Progenitor cell of endocrine pancreas (in vitro differentiated cells): ENCODE results near the gene GAA. TPM values are rescaled to one million over a fixed set of nuclear protein-coding genes. Genes with fewer than 3 reads are reported as not detected.

Experiments
- DNase-seq: peaks from one replicate; pipeline ENCODE4 v3.0.0; 2021; ENCODE audit warnings: low spot score; ENCODE audit not compliant: unreplicated experiment
- H3K27ac Mint-ChIP-seq: 2 replicates; pipeline ENCODE4 v1.8.0; 2021; ENCODE audit warnings: mild to moderate bottlenecking, moderate library complexity, mixed read lengths
- H3K27me3 Mint-ChIP-seq: 2 replicates; pipeline ENCODE4 v1.8.0; 2021; ENCODE audit warnings: mixed read lengths
- H3K36me3 Mint-ChIP-seq: 2 replicates; pipeline ENCODE4 v1.8.0; 2022; ENCODE audit warnings: mixed read lengths; ENCODE audit not compliant: insufficient read depth
- H3K4me1 Mint-ChIP-seq: 2 replicates; pipeline ENCODE4 v1.8.0; 2021; ENCODE audit warnings: low read depth, mixed read lengths
- H3K4me3 Mint-ChIP-seq: 2 replicates; pipeline ENCODE4 v1.8.0; 2021; ENCODE audit warnings: low read depth, mild to moderate bottlenecking, moderate library complexity, mixed read lengths
- H3K9me3 Mint-ChIP-seq: 2 replicates; pipeline ENCODE4 v1.8.0; 2021; ENCODE audit warnings: low read depth, mixed read lengths
- total RNA-seq: library from RNA; stranded (reverse); gene quantifications from 2 replicates; pipeline ENCODE4 v1.2.1, GENCODE V29; 2021
- TF ChIP-seq, protein P1 (sequence below): fragments of 200-600 bp; sonication (generic); IDR thresholded peaks from one replicate; pipeline ENCODE4 v1.5.0; 2021; ENCODE audit warnings: antibody characterized with exemption, mild to moderate bottlenecking; ENCODE audit not compliant: unreplicated experiment

Gene GAA
- total RNA-seq, 1 donor from 2014 or later: 37.9 TPM

DNA sequence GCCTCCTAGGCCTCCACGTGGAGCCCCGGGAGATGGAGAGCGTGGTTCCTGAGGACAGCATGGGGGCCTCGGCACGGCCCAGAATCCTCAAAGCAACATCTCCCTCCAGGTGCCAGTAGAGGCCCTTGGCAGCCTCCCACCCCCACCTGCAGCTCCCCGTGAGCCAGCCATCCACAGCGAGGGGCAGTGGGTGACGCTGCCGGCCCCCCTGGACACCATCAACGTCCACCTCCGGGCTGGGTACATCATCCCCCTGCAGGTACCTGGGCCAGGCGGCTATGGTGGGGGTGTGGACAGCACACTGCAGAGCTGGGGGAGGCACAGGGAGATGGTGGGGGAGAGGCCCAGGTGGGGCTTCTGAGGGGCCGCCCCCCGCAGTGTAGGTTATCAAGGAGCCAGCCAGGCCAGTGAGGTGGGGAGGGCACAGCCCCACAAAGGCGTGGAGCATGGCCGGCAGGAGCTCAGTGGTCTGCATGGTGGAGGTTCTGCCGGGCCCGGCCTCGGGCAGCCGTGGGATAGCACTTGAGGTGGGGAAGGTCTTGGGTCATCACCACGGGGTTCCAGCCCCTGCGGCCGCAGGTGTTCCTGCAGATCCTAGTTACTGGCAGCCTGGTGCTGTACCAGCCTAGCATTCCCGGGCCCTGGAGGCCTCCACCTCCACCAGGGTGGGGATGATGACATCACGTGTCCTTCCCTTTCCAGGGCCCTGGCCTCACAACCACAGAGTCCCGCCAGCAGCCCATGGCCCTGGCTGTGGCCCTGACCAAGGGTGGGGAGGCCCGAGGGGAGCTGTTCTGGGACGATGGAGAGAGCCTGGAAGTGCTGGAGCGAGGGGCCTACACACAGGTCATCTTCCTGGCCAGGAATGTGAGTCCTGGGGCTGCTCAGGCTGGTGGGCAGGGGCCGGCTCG lies 16.4 kb downstream of the GAA start:
- TF ChIP-seq, protein P1, sequence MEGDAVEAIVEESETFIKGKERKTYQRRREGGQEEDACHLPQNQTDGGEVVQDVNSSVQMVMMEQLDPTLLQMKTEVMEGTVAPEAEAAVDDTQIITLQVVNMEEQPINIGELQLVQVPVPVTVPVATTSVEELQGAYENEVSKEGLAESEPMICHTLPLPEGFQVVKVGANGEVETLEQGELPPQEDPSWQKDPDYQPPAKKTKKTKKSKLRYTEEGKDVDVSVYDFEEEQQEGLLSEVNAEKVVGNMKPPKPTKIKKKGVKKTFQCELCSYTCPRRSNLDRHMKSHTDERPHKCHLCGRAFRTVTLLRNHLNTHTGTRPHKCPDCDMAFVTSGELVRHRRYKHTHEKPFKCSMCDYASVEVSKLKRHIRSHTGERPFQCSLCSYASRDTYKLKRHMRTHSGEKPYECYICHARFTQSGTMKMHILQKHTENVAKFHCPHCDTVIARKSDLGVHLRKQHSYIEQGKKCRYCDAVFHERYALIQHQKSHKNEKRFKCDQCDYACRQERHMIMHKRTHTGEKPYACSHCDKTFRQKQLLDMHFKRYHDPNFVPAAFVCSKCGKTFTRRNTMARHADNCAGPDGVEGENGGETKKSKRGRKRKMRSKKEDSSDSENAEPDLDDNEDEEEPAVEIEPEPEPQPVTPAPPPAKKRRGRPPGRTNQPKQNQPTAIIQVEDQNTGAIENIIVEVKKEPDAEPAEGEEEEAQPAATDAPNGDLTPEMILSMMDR: no peak
- Mint-ChIP-seq H3K27ac (no peak overlapping the region), H3K4me3 (no peak overlapping the region), H3K27me3 (no peaks in the 10 kb centered on the region), H3K4me1 (peaks cover 1% of the 10 kb centered on the region), H3K36me3 (peaks cover 4% of the 10 kb centered on the region), H3K9me3 (no peaks in the 10 kb centered on the region)
- no peak for DNase-seq

DNA sequence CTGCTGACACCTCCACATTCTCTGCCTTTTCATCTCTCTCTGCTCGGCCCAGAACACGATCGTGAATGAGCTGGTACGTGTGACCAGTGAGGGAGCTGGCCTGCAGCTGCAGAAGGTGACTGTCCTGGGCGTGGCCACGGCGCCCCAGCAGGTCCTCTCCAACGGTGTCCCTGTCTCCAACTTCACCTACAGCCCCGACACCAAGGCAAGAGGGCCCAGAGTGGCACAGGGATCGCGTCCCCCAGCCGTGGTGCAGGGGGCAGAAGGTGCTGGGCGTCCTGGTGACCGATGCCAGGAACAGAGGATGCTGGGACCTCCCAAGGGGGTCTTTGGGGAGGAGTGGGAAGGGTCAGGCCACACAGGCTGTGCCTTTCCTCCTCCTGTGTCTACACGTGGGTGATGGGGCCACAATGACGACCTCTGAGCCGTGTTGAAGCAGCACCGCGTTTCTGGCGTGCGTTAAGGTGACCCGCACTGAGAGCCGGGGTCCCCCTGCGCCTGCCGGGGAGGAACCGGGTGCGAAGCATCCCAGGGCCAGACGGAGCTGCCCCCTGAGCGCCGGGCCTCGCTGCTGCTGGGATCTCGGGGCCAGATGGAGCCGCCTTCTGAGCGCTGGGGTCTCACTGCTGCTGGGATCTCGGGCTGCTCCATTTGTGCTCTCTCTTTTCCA lies 17.4 kb downstream of the GAA start:
- TF ChIP-seq, protein P1: no peak
- H3K36me3 Mint-ChIP-seq: peaks cover 4% of the 10 kb centered on the region
- H3K9me3 Mint-ChIP-seq: no peaks in the 10 kb centered on the region
- H3K27ac Mint-ChIP-seq: no peak overlapping the region
- H3K27me3 Mint-ChIP-seq: no peaks in the 10 kb centered on the region
- H3K4me1 Mint-ChIP-seq: peaks cover 1% of the 10 kb centered on the region
- DNase-seq: no peak
- no peak overlapping the region for H3K4me3 Mint-ChIP-seq

DNA sequence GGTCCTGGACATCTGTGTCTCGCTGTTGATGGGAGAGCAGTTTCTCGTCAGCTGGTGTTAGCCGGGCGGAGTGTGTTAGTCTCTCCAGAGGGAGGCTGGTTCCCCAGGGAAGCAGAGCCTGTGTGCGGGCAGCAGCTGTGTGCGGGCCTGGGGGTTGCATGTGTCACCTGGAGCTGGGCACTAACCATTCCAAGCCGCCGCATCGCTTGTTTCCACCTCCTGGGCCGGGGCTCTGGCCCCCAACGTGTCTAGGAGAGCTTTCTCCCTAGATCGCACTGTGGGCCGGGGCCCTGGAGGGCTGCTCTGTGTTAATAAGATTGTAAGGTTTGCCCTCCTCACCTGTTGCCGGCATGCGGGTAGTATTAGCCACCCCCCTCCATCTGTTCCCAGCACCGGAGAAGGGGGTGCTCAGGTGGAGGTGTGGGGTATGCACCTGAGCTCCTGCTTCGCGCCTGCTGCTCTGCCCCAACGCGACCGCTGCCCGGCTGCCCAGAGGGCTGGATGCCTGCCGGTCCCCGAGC lies 17.9 kb downstream of the GAA start:
- peaks cover 4% of the 10 kb centered on the region for H3K4me1 Mint-ChIP-seq

DNA sequence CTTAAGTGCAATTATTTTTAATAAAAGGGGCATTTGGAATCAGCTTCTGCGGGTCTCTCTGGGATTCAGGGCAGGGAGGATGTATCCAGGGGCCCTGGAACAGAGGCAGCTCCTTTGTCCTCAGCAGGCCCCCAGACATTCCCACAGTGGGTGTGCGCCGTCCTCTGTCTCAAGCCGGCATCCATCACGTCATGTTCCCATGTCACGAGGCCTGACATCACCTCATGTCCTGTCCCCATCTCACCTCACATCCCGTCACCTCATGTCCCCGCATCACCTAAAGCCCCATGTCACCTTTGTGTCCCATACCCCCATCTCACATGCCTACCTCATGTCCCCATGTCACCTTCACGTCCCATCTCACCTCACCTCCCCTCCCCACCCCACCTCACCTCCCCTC lies 18.5 kb downstream of the GAA start:
- Mint-ChIP-seq H3K9me3 (no peaks in the 10 kb centered on the region), H3K4me3 (no peak overlapping the region), H3K27ac (no peak overlapping the region), H3K27me3 (no peaks in the 10 kb centered on the region), H3K4me1 (peaks cover 7% of the 10 kb centered on the region), H3K36me3 (peaks cover 3% of the 10 kb centered on the region)
- TF ChIP-seq, protein P1: no peak
- DNase-seq: no peak

More for the DNA sequence above, 17.9 kb downstream of the GAA start:
- Mint-ChIP-seq H3K9me3 (no peaks in the 10 kb centered on the region), H3K36me3 (peaks cover 4% of the 10 kb centered on the region), H3K4me3 (no peak overlapping the region), H3K27me3 (no peaks in the 10 kb centered on the region), H3K27ac (no peak overlapping the region)
- no peak for DNase-seq
- TF ChIP-seq, protein P1: no peak

DNA sequence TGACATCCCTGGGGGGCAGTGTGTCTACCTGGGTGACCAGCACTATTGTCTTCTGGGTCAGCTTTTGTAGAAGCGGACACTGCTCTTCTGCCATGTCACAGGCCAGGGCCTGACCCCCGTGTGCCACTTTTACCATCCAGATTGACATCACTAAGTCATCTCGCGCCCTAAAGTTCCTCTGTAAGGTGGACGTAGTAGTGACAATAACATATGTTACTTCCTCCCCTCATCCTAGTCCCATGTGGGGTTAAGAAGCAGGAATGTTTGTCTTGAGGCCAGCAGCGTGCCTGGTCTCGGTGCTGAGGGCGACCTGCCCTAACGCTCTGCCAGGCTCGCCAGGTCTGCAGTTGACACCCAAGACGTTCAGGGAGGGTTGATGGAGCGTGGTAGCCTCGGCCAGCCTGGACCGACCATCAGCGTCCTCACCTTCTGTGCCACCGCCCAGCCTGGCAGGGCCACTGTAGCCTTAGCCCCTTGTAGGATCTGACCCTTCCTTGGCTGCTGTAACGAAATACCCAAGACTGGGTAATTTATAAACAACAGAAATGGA lies 20.7 kb downstream of the GAA start:
- Mint-ChIP-seq H3K4me3 (no peak overlapping the region), H3K27ac (no peak overlapping the region), H3K4me1 (peaks cover 7% of the 10 kb centered on the region), H3K27me3 (peaks cover 3% of the 10 kb centered on the region), H3K36me3 (no peaks in the 10 kb centered on the region), H3K9me3 (no peaks in the 10 kb centered on the region)
- TF ChIP-seq, protein P1: no peak
- no peak for DNase-seq
